HepG2 (cell line): ENCODE data around the gene TMEM11. TPM values are rescaled to one million over a fixed set of nuclear protein-coding genes. Genes with fewer than 3 reads are reported as not detected.

Experiments
- ATAC-seq: fragments of 200-7000 bp; cut with Tn5 transposase; 3 replicates; pipeline ENCODE4 v1.9.1; 2020; ENCODE audit warnings: mild to moderate bottlenecking, moderate library complexity
- BruUV-seq: library from RNA; stranded (reverse); fragments of 400-500 nt; replicated peaks from 2 replicates; lab custom pipeline; 2021; lab: Mats Ljungman, UMichigan
- CTCF ChIA-PET: fragments of 300-600 bp; formaldehyde crosslinking; extraction: SDS; loops from one replicate; lab custom pipeline; 2021; ENCODE audit warnings: low total read pairs, inconsistent platforms, low intra/inter-chr PET ratio; lab: Yijun Ruan, JAX
- POLR2A ChIA-PET: fragments of 350-600 bp; sonication (Branson Sonifier 250); formaldehyde crosslinking; loops from one replicate; lab custom pipeline; 2020; ENCODE audit warnings: antibody characterized with exemption, inconsistent platforms; lab: Yijun Ruan, JAX
- DNase-seq: peaks from one replicate; pipeline ENCODE4 v3.0.0-alpha.2; 2015; ENCODE audit warnings: low spot score
- FAIRE-seq: peaks from 3 replicates; lab custom pipeline; 2011; peaks lifted over from hg19 to GRCh38; lab: Jason Lieb, UNC
- H2AFZ ChIP-seq: one replicate; pipeline ENCODE4 v1.6.1; 2011; ENCODE audit warnings: low read length, inconsistent platforms
- H3K27ac ChIP-seq: fragments of 300-600 bp; 3 replicates; pipeline ENCODE4 v1.8.0; 2011; ENCODE audit warnings: mixed run types, mild to moderate bottlenecking, mixed read lengths, low read length, inconsistent platforms; ENCODE audit not compliant: insufficient read depth; ENCODE audit errors: extremely low read length
- H3K27me3 ChIP-seq, 2 experiments: fragments of 200-600 bp in 1 of 2; 2 replicates in 1 of 2; 3 replicates in 1 of 2; pipeline versions ENCODE4 v1.6.0 to v1.8.0; 2011; ENCODE audit warnings: low read length in 2 of 2, mild to moderate bottlenecking in 2 of 2, moderate library complexity in 2 of 2, inconsistent platforms in 1 of 2; ENCODE audit not compliant: insufficient read depth in 2 of 2, control insufficient read depth in 1 of 2
- H3K36me3 ChIP-seq, 2 experiments: fragments of 200-600 bp in 1 of 2; replicated peaks in 1 of 2; 2 replicates in 1 of 2; 3 replicates in 1 of 2; pipeline versions ENCODE4 v1.5.1 to v1.8.0; 2011; ENCODE audit warnings: low read length in 2 of 2, inconsistent platforms in 1 of 2; ENCODE audit not compliant: insufficient read depth in 2 of 2, control insufficient read depth in 1 of 2
- H3K4me1 ChIP-seq: 2 replicates; pipeline ENCODE4 v1.5.1; 2012; ENCODE audit warnings: low read length, inconsistent platforms; ENCODE audit not compliant: insufficient read depth
- H3K4me2 ChIP-seq: 2 replicates; pipeline ENCODE4 v1.6.0; 2011; ENCODE audit warnings: low read depth, low read length, inconsistent platforms
- H3K4me3 ChIP-seq, 3 experiments: fragments of 200-600 bp in 1 of 3; sonication (generic), shearing (Covaris generic) in 1 of 3; replicated peaks in 1 of 3; 2 replicates each; pipeline ENCODE4 v1.5.1; 2011 to 2016; ENCODE audit warnings: low read length in 3 of 3, inconsistent platforms in 2 of 3, low read depth in 2 of 3, mild to moderate bottlenecking in 2 of 3, control low read depth in 1 of 3, mixed read lengths in 1 of 3; ENCODE audit not compliant: insufficient read depth in 1 of 3
- H3K79me2 ChIP-seq: one replicate; pipeline ENCODE4 v1.6.1; 2011; ENCODE audit warnings: low read length, inconsistent platforms; ENCODE audit not compliant: insufficient read depth
- H3K9ac ChIP-seq: 2 replicates; pipeline ENCODE4 v1.6.0; 2011; ENCODE audit warnings: mild to moderate bottlenecking, low read depth, low read length, inconsistent platforms; ENCODE audit not compliant: insufficient read depth
- H3K9me3 ChIP-seq: 2 replicates; pipeline ENCODE4 v1.5.1; 2012; ENCODE audit warnings: mild to moderate bottlenecking, low read length
- H4K20me1 ChIP-seq: 2 replicates; pipeline ENCODE4 v1.6.0; 2011; ENCODE audit warnings: inconsistent platforms, mild to moderate bottlenecking, low read length, moderate library complexity; ENCODE audit not compliant: insufficient read depth
- ATF7 ChIP-seq, 2 experiments: fragments of 450-650 bp in 1 of 2; sonication (generic) in 1 of 2; formaldehyde crosslinking in 1 of 2; IDR thresholded peaks; 2 replicates each; pipeline versions ENCODE4 v1.4.0 to v1.6.1; 2016 to 2020; ENCODE audit warnings: antibody characterized with exemption in 1 of 2, mild to moderate bottlenecking in 1 of 2, missing genetic modification reagents in 1 of 2
- KDM6A ChIP-seq: IDR thresholded peaks from 2 replicates; pipeline ENCODE4 v1.6.1; 2016; ENCODE audit warnings: low read depth
- MEIS1 ChIP-seq: sonication (generic); formaldehyde crosslinking; IDR thresholded peaks from 2 replicates; pipeline ENCODE4 v1.9.0; 2021; ENCODE audit warnings: mild to moderate bottlenecking, missing genetic modification reagents, moderate library complexity, borderline replicate concordance
- RXRB ChIP-seq: IDR thresholded peaks from 2 replicates; pipeline ENCODE4 v1.6.1; 2016; ENCODE audit warnings: borderline replicate concordance, missing genetic modification reagents, missing compliant biosample characterization
- SALL1 ChIP-seq: sonication (generic); formaldehyde crosslinking; IDR thresholded peaks from 2 replicates; pipeline ENCODE4 v1.8.0; 2022; ENCODE audit warnings: mild to moderate bottlenecking, missing genetic modification reagents
- SNAPC2 ChIP-seq: sonication (generic); formaldehyde crosslinking; IDR thresholded peaks from 2 replicates; pipeline ENCODE4 v1.8.1; 2022; ENCODE audit warnings: mild to moderate bottlenecking, missing genetic modification reagents
- SP140L ChIP-seq: sonication (generic); formaldehyde crosslinking; IDR thresholded peaks from 2 replicates; pipeline ENCODE4 v1.4.0; 2020; ENCODE audit warnings: missing genetic modification reagents, borderline replicate concordance
- ZKSCAN8 ChIP-seq: IDR thresholded peaks from 2 replicates; pipeline ENCODE4 v1.6.1; 2016; ENCODE audit warnings: borderline replicate concordance, missing genetic modification reagents, missing compliant biosample characterization
- ZNF501 ChIP-seq: sonication (generic); formaldehyde crosslinking; IDR thresholded peaks from 2 replicates; pipeline ENCODE4 v1.5.1; 2020; ENCODE audit warnings: mild to moderate bottlenecking, moderate library complexity, missing genetic modification reagents
- ZNF563 ChIP-seq: sonication (generic); formaldehyde crosslinking; IDR thresholded peaks from 2 replicates; pipeline ENCODE4 v1.8.0; 2022; ENCODE audit warnings: mild to moderate bottlenecking, moderate library complexity, missing genetic modification reagents
- ZNF577 ChIP-seq: sonication (generic); formaldehyde crosslinking; IDR thresholded peaks from 2 replicates; pipeline ENCODE4 v1.4.0; 2020; ENCODE audit warnings: mild to moderate bottlenecking, low read depth, missing genetic modification reagents, borderline replicate concordance
- ZNF629 ChIP-seq: sonication (generic); formaldehyde crosslinking; conservative IDR thresholded peaks from 2 replicates; pipeline ENCODE4 v1.5.0; 2020; ENCODE audit warnings: missing genetic modification reagents
- WGBS: methylation state at CpG from one replicate; pipeline ENCODE4 v1.1.6; 2017; ENCODE audit warnings: low lambda C conversion rate; 5-methylcytosine and 5-hydroxymethylcytosine counted together
- in situ Hi-C: cut with HindIII; loops from 2 replicates; pipeline ENCODE4 v1.10.0; 2017; ENCODE audit warnings: low pct_unique_long_range_greater_than_20kb; ENCODE audit not compliant: extremely low pct_ligation_motif_present
- intact Hi-C: fragments of 100-400 bp; cut with micrococcal nuclease; formaldehyde crosslinking; loops from one replicate; pipeline ENCODE4 v1.10.0; 2022; ENCODE audit not compliant: unreplicated experiment
- polyA plus RNA-seq, 8 experiments: library from polyadenylated mRNA; depleted of rRNA in 3 of 8; stranded (reverse) in 7 of 8; unstranded in 1 of 8; fragments of >200 nt; fragmentation: Illumina TruSeq in 4 of 8; extraction: Trizol in 4 of 8; gene quantifications; 2 replicates each; pipeline versions ENCODE4 v1.2.1 to v1.2.3, GENCODE V29; 2011 to 2016; ENCODE audit warnings: low read depth in 4 of 8, missing spikeins in 1 of 8, mixed read lengths in 1 of 8; ENCODE audit not compliant: insufficient read depth in 1 of 8
- total RNA-seq, 5 experiments: library from RNA; depleted of rRNA; stranded (reverse); fragments of >200 nt; fragmentation: Illumina TruSeq; extraction: Trizol; gene quantifications; 2 replicates each; pipeline ENCODE4 v1.2.3, GENCODE V29; 2016; ENCODE audit warnings: low read depth in 1 of 5
- TF ChIP-seq, protein P1 (sequence below): sonication (generic); formaldehyde crosslinking; IDR thresholded peaks from 2 replicates; pipeline ENCODE4 v1.4.0; 2020; ENCODE audit warnings: mild to moderate bottlenecking, missing genetic modification reagents
- TF ChIP-seq, protein P2 (sequence below): IDR thresholded peaks from 2 replicates; pipeline ENCODE4 v1.6.1; 2012; ENCODE audit warnings: inconsistent platforms
- TF ChIP-seq, protein P3 (sequence below): sonication (generic); formaldehyde crosslinking; IDR thresholded peaks from 2 replicates; pipeline ENCODE4 v1.4.0; 2020; ENCODE audit warnings: missing genetic modification reagents, borderline replicate concordance

Gene TMEM11
- total and polyA plus RNA-seq, 2 of the 13 experiments (the other 11 are each of a cell fraction or from before 2014, with no cell fraction given), result 18.7 to 35.0 TPM

DNA sequence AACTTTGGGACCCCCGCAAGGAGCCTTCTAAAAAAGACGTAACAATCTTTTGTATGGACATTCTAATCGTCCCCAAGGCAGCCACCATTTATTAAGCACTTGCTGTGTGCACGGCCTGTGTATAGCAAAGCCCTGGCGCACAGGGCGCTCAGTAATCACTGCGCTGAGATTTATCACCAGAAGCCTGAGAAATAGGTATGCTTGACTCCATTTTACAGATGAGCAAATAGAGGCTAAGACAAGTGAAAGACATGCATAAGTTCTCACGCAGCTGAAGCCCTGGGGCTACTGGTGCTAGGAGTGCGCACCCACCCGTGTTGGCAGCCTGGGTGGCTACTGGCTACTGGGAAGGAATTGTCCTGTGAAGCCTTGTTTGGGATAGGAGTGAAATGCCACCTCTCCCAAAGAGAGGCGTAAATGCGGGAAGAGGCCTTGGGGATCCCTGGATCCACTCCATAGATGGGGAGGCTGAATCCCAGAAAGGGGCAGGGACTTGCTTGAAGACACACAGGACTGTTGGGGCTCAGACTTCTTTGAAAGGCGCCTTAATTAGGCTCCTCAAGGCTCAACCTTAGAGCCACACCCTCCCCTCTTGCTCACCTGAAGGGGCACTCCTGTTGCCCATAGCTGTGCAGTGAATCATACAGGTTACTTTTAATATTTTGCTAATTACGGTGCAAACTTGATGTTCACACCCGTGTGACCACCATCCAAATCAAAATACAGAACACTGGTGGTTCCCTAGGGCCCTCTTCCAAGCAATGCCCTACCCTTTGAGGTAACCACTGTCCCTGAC is 39.9 kb upstream of the TMEM11 start:
- Histone ChIP-seq H4K20me1 (peaks cover 3% of the 10 kb centered on the region; the same call in 1 of the 2 replicates), H3K36me3 (no peaks in the 10 kb centered on the region), H3K9me3 (no peaks in the 10 kb centered on the region), H3K27me3 (peaks cover 2 to 29% of the 10 kb centered on the region in 2 experiments; a peak in 3 of 5 replicates), H3K79me2 (no peaks in the 10 kb centered on the region), H3K27ac (no peak overlapping the region), H3K9ac (peak overlapping the region; percentile 40; the same call in 1 of the 2 replicates), H3K4me3 (peak overlapping the region; percentile 65 to 76 (median 75)), H3K4me2 (peak overlapping the region; percentile 87), H2AFZ (no peak overlapping the region), H3K4me1 (peaks cover 16% of the 10 kb centered on the region)
- ChIA-PET POLR2A (interaction anchor here (1.1 kb wide), 1 partner anchor 22 kb away, joined by 3 read pairs; no protein-coding TSS in a partner anchor), CTCF (interaction anchor here (1.3 kb wide), 1 partner anchor 27 kb away, joined by 3 read pairs; no protein-coding TSS in a partner anchor)
- in situ Hi-C loops, result no loop called here
- intact Hi-C loops, result loop anchor here (1.0 to 5.0 kb wide), 2 partner anchors 33 to 41 kb away; no protein-coding TSS in a partner anchor
- FAIRE-seq (no peak), ATAC-seq (no peak), DNase-seq (no peak)
- WGBS, result 26% methylated on average over 14 of the region's 15 CpGs
- BruUV-seq, result no TSS peak
- no peak for TF ChIP-seq RXRB (CRISPR knock-in tag)
- no peak for TF ChIP-seq KDM6A
- 0 out of 2 replicates have a peak, but pooled peaks have one; percentile 23 for TF ChIP-seq MEIS1 (CRISPR knock-in tag)
- TF ChIP-seq, protein P1, sequence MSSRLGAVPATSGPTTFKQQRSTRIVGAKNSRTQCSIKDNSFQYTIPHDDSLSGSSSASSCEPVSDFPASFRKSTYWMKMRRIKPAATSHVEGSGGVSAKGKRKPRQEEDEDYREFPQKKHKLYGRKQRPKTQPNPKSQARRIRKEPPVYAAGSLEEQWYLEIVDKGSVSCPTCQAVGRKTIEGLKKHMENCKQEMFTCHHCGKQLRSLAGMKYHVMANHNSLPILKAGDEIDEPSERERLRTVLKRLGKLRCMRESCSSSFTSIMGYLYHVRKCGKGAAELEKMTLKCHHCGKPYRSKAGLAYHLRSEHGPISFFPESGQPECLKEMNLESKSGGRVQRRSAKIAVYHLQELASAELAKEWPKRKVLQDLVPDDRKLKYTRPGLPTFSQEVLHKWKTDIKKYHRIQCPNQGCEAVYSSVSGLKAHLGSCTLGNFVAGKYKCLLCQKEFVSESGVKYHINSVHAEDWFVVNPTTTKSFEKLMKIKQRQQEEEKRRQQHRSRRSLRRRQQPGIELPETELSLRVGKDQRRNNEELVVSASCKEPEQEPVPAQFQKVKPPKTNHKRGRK (CRISPR knock-in tag), result no peak
- TF ChIP-seq SALL1 (CRISPR knock-in tag), result peak; percentile 26; the same call in 1 of the 2 replicates
- TF ChIP-seq ZNF501 (CRISPR knock-in tag), result peak; percentile 64
- TF ChIP-seq ZNF577 (CRISPR knock-in tag), result no peak
- peak; percentile 96 for TF ChIP-seq ZNF629 (CRISPR knock-in tag)
- TF ChIP-seq SNAPC2 (CRISPR knock-in tag), result no peak
- TF ChIP-seq, protein P2, sequence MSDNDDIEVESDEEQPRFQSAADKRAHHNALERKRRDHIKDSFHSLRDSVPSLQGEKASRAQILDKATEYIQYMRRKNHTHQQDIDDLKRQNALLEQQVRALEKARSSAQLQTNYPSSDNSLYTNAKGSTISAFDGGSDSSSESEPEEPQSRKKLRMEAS, result 0 out of 2 replicates have a peak, but pooled peaks have one; percentile 2
- TF ChIP-seq, protein P3, sequence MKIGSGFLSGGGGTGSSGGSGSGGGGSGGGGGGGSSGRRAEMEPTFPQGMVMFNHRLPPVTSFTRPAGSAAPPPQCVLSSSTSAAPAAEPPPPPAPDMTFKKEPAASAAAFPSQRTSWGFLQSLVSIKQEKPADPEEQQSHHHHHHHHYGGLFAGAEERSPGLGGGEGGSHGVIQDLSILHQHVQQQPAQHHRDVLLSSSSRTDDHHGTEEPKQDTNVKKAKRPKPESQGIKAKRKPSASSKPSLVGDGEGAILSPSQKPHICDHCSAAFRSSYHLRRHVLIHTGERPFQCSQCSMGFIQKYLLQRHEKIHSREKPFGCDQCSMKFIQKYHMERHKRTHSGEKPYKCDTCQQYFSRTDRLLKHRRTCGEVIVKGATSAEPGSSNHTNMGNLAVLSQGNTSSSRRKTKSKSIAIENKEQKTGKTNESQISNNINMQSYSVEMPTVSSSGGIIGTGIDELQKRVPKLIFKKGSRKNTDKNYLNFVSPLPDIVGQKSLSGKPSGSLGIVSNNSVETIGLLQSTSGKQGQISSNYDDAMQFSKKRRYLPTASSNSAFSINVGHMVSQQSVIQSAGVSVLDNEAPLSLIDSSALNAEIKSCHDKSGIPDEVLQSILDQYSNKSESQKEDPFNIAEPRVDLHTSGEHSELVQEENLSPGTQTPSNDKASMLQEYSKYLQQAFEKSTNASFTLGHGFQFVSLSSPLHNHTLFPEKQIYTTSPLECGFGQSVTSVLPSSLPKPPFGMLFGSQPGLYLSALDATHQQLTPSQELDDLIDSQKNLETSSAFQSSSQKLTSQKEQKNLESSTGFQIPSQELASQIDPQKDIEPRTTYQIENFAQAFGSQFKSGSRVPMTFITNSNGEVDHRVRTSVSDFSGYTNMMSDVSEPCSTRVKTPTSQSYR, result no peak
- TF ChIP-seq ZKSCAN8, result peak; percentile 98
- no peak for TF ChIP-seq SP140L (CRISPR knock-in tag)
- TF ChIP-seq ATF7 (IDR thresholded peaks at IDR 0.05), result no peak
- 0 out of 2 replicates have a peak, but pooled peaks have one; percentile 26 for TF ChIP-seq ATF7 (CRISPR knock-in tag; IDR thresholded peaks at IDR 0.05)
- TF ChIP-seq ZNF563 (CRISPR knock-in tag), result no peak
